ENCODE results near the gene TNFRSF12A. TPM values are rescaled to one million over a fixed set of nuclear protein-coding genes. Genes with fewer than 3 reads are reported as not detected.
A peak's percentile ranks its signal among the peaks of the same experiment; 100 is the strongest.

Gene TNFRSF12A
- polyA plus RNA-seq, 1 donor: 48.4 TPM

DNA sequence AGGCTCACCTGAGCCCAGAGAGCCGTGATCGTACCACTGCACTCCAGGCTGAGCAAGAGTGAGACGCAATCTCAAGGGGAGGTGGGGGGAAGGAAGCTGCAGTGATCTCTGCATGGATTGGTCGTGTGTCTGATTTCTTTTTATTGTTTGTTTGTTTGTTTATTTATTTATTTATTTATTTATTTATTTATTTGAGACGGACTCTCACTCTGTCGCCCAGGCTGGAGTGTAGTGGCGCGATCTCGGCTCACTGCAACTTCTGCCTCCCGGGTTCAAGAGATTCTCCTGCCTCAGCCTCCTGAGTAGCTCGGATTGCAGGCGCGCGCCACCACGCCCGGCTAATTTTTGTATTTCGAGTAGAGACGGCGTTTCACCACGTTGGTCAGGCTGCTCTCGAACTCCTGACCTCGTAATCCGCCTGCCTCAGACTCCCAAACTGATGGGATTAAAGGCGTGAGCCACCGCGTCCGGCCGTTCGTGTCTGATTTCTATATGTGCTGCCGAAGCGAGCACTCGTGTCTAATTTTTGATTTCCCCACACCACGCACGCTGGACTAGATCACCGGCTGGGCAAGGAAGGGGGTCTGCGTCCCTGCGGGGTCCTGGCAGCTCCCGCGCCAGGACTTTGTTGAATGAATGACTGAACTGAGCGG, 448 bp upstream of the TNFRSF12A start:
- Histone ChIP-seq H3K4me3 (ENCODE audit: low read length) (peak overlapping the region; percentile 64), H3K27me3 (ENCODE audit: control insufficient read depth, insufficient read depth, low read length) (peaks cover 15% of the 10 kb centered on the region), H3K36me3 (ENCODE audit: control insufficient read depth, insufficient read depth, low read length) (peaks cover 2% of the 10 kb centered on the region), H3K27ac (ENCODE audit: low read length) (no peak overlapping the region), H3K9me3 (ENCODE audit: control insufficient read depth, low read depth, low read length) (no peaks in the 10 kb centered on the region), H3K4me1 (ENCODE audit: control insufficient read depth, insufficient read depth, low read length) (peaks cover 49% of the 10 kb centered on the region)
- DNase-seq: no peak
- WGBS (ENCODE audit: insufficient coverage, low lambda C conversion rate): 60% methylated on average over 1 of the region's 40 CpGs

DNA sequence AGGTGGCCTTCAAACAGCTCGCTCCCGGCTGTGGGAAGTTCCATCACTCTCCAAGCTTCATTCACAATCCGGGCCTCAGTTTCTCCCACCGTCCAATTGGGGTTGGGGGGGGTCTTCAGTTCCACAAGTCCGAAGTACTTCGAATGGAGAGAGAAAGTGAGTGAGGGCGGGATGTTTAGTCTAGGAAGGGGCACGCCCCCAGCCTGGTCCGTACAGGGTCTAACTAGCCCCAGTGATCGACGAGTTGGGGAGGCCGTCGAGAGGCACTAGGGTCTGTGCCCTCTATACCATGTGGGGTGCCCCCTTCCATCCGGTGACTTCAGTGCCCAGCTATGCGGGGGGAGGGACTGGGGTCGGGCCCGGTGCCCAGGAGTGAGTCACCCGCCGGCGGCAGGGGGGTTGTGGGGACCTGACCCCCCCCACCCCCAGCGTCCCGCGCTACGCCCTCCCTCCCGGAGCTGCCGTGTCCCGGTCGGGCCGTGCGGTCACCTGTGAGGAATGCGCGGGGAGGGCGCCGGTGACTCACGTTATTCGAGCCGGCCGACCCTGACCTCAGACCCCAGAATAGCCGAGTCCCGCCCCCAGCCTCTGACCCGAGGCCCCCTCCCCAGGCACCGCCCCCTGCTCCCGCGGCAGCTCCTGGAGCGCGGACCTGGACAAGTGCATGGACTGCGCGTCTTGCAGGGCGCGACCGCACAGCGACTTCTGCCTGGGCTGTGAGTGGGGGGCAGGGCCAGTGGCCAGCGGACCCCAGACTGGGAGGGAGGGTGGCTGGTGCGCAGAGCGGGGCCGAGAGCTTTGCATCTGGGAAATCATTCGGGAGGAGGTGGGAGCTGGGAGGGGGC, 658 bp downstream of the TNFRSF12A start:
- peaks cover 7% of the 10 kb centered on the region for H3K36me3 ChIP-seq (ENCODE audit: control insufficient read depth, insufficient read depth, low read length)
- H3K9me3 ChIP-seq (ENCODE audit: control insufficient read depth, low read depth, low read length): no peaks in the 10 kb centered on the region
- DNase-seq: peak; percentile 70 to 86
- H3K4me1 ChIP-seq (ENCODE audit: control insufficient read depth, insufficient read depth, low read length): peaks cover 52% of the 10 kb centered on the region
- peak overlapping the region; percentile 97 for H3K27ac ChIP-seq (ENCODE audit: low read length)
- H3K27me3 ChIP-seq (ENCODE audit: control insufficient read depth, insufficient read depth, low read length): peaks cover 15% of the 10 kb centered on the region
- no CpG with 5 or more reads among the region's 57 CpGs for WGBS (ENCODE audit: insufficient coverage, low lambda C conversion rate)
- H3K4me3 ChIP-seq (ENCODE audit: low read length): peak overlapping the region; percentile 64

DNA sequence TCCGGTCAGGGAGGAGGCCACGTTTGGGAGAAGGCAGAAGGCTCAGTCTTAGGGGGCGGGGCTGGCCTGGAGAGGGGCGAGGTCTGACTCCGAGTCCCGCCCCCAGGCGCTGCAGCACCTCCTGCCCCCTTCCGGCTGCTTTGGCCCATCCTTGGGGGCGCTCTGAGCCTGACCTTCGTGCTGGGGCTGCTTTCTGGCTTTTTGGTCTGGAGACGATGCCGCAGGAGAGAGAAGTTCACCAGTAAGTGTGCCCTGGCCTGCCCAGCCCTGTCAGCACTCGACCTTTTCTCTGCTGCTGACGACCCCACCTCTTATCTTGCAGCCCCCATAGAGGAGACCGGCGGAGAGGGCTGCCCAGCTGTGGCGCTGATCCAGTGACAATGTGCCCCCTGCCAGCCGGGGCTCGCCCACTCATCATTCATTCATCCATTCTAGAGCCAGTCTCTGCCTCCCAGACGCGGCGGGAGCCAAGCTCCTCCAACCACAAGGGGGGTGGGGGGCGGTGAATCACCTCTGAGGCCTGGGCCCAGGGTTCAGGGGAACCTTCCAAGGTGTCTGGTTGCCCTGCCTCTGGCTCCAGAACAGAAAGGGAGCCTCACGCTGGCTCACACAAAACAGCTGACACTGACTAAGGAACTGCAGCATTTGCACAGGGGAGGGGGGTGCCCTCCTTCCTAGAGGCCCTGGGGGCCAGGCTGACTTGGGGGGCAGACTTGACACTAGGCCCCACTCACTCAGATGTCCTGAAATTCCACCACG, 1.5 kb downstream of the TNFRSF12A start:
- peaks cover 52% of the 10 kb centered on the region for H3K4me1 ChIP-seq (ENCODE audit: control insufficient read depth, insufficient read depth, low read length)
- H3K36me3 ChIP-seq (ENCODE audit: control insufficient read depth, insufficient read depth, low read length): peaks cover 15% of the 10 kb centered on the region
- peaks cover 15% of the 10 kb centered on the region for H3K27me3 ChIP-seq (ENCODE audit: control insufficient read depth, insufficient read depth, low read length)
- no peaks in the 10 kb centered on the region for H3K9me3 ChIP-seq (ENCODE audit: control insufficient read depth, low read depth, low read length)
- H3K27ac ChIP-seq (ENCODE audit: low read length): peak overlapping the region; percentile 97
- peak; percentile 78 to 83 for DNase-seq
- H3K4me3 ChIP-seq (ENCODE audit: low read length): peak overlapping the region; percentile 64
- no CpG with 5 or more reads among the region's 25 CpGs for WGBS (ENCODE audit: insufficient coverage, low lambda C conversion rate)

DNA sequence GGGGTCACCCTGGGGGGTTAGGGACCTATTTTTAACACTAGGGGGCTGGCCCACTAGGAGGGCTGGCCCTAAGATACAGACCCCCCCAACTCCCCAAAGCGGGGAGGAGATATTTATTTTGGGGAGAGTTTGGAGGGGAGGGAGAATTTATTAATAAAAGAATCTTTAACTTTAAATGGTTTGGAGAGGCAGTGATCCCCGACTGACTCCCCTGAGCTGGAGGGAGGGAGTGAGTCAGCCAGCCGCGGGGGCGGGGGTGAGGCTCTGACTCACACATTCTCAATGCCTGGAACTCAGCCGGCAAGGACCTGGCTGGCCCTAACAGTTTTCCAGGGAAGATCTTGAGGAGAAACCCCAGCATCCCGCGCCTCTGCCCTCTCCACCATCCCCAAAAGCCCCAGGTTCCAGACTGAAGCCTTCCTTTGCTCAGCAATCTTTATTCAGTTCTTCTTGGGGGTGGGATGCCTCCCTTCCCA, 2.1 kb downstream of the TNFRSF12A start:
- H3K36me3 ChIP-seq (ENCODE audit: control insufficient read depth, insufficient read depth, low read length): peaks cover 21% of the 10 kb centered on the region
- peaks cover 14% of the 10 kb centered on the region for H3K27me3 ChIP-seq (ENCODE audit: control insufficient read depth, insufficient read depth, low read length)
- H3K4me3 ChIP-seq (ENCODE audit: low read length): peak overlapping the region; percentile 64
- peak overlapping the region; percentile 97 for H3K27ac ChIP-seq (ENCODE audit: low read length)
- H3K9me3 ChIP-seq (ENCODE audit: control insufficient read depth, low read depth, low read length): peaks cover 2% of the 10 kb centered on the region
- peak; percentile 83 to 84 for DNase-seq
- WGBS (ENCODE audit: insufficient coverage, low lambda C conversion rate): 33% methylated on average over 2 of the region's 8 CpGs
- H3K4me1 ChIP-seq (ENCODE audit: control insufficient read depth, insufficient read depth, low read length): peaks cover 50% of the 10 kb centered on the region

DNA sequence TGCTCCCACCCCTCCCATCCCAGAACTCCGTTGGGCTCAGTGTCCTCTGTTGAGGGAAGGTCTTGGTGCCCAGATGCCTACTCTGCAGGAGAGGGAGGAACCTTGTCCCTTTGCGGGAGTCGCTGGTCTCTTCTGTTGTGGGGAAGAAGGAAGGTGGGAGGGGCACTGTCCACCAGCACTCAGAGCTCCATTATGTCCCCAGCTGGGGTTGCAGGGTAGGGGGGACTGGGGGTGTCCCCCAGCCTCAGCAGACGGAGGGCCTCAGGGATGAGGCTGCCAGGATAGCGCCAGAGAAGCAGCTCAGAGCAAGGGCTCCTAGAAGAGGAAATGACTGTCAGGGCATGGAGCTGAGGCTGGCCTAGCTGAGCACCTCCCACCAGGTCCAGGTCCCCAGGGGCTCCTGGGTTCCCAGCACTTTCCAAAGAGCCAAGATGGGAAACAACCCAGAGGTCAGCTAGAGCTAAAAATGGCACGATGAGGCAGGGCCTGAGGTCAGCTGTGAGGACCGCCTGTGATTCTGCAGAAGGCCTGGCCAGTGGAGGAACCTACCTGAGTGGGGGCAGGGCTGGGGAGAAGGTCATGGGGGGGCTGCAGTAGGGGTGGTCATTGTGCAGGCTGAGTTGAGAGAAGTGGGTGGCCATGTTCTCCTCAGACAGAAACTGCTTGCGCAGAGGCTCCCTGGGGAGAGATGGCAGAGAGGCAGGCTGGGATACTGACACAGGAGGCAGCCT, 2.7 kb downstream of the TNFRSF12A start:
- H3K4me1 ChIP-seq (ENCODE audit: control insufficient read depth, insufficient read depth, low read length): peaks cover 47% of the 10 kb centered on the region
- H3K4me3 ChIP-seq (ENCODE audit: low read length): peak overlapping the region; percentile 64
- H3K27me3 ChIP-seq (ENCODE audit: control insufficient read depth, insufficient read depth, low read length): peaks cover 9% of the 10 kb centered on the region
- H3K36me3 ChIP-seq (ENCODE audit: control insufficient read depth, insufficient read depth, low read length): peaks cover 27% of the 10 kb centered on the region
- H3K9me3 ChIP-seq (ENCODE audit: control insufficient read depth, low read depth, low read length): peaks cover 3% of the 10 kb centered on the region
- H3K27ac ChIP-seq (ENCODE audit: low read length): peak overlapping the region; percentile 97
- WGBS (ENCODE audit: insufficient coverage, low lambda C conversion rate): 0% methylated on average over 1 of the region's 8 CpGs
- DNase-seq: no peak

DNA sequence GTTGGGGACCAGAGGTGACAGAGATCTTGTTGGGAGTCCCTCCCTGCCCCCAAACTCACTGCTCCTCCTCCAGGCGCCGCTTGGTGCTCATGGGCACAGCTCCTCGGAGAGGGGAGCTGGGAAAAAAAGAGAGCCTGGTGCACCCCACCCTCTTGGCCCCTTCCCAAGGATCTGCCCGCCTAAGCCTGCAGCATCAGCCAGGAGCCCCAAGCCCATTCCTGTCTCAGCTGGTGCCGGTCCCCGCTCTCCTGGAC, 3.2 kb downstream of the TNFRSF12A start:
- Histone ChIP-seq H3K27ac (ENCODE audit: low read length) (peak overlapping the region; percentile 97), H3K4me3 (ENCODE audit: low read length) (peak overlapping the region; percentile 64), H3K4me1 (ENCODE audit: control insufficient read depth, insufficient read depth, low read length) (peaks cover 43% of the 10 kb centered on the region), H3K36me3 (ENCODE audit: control insufficient read depth, insufficient read depth, low read length) (peaks cover 27% of the 10 kb centered on the region), H3K9me3 (ENCODE audit: control insufficient read depth, low read depth, low read length) (peaks cover 3% of the 10 kb centered on the region), H3K27me3 (ENCODE audit: control insufficient read depth, insufficient read depth, low read length) (peaks cover 4% of the 10 kb centered on the region)
- DNase-seq: no peak
- WGBS (ENCODE audit: insufficient coverage, low lambda C conversion rate): no CpG with 5 or more reads among the region's 6 CpGs

DNA sequence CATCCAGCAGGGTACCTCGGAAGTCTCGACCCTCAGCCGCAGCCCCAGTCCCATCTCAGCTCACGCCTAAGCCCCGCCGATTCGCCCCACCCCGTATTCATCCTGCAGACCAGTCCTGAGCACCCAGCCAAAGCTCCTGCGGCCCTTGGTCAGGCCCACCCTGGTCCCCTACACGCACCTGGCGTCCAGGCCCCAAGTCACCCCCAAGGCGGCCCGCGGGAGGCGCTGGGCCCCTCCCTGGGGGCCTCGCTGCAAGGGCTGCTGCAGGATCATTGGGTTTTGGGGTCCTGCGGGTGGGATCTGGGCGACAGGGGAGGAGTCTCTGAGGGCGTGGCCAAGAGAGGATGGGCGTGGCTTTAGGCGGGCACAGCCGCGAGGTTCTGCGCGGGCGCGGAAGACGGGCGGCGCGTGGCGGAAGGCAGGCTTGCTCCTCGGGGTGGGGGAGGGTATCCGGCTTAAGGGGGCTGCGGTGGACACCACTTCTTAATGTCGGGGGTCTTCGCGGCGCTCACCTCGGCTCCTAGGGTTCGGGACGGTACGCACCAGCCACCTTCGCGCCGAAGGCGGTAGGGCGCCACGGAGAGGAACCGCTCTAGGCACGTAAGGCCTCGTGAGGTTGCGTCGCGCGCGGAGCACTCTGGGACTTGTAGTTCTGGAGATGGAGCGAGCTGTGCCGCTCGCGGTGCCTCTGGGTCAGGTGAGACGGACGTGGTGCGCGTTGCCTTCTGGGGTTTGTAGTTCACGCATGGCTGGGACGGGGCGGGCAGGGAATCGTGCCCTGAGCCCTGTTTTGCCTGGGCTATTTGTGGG, 3.7 kb downstream of the TNFRSF12A start, which contains the start of the genes HCFC1R1 and THOC6:
Gene HCFC1R1, minus strand, starts transcription at position 274 of the 810 bp plus-strand sequence. Its CDS starts 1 bp downstream, at position 273.
Gene THOC6, plus strand, starts transcription at position 367 of the 810 bp plus-strand sequence. Its CDS starts 292 bp downstream, at position 659.
- peaks cover 27% of the 10 kb centered on the region for H3K36me3 ChIP-seq (ENCODE audit: control insufficient read depth, insufficient read depth, low read length)
- H3K4me3 ChIP-seq (ENCODE audit: low read length): peak within 1 kb of the TSS; percentile 64
- H3K27me3 ChIP-seq (ENCODE audit: control insufficient read depth, insufficient read depth, low read length): peaks cover 4% of the 10 kb centered on the region
- peak; percentile 98 to 99 for DNase-seq
- peak within 1 kb of the TSS; percentile 97 for H3K27ac ChIP-seq (ENCODE audit: low read length)
- H3K9me3 ChIP-seq (ENCODE audit: control insufficient read depth, low read depth, low read length): peaks cover 3% of the 10 kb centered on the region
- peaks cover 42% of the 10 kb centered on the region for H3K4me1 ChIP-seq (ENCODE audit: control insufficient read depth, insufficient read depth, low read length)
- no CpG with 5 or more reads among the region's 69 CpGs for WGBS (ENCODE audit: insufficient coverage, low lambda C conversion rate)

DNA sequence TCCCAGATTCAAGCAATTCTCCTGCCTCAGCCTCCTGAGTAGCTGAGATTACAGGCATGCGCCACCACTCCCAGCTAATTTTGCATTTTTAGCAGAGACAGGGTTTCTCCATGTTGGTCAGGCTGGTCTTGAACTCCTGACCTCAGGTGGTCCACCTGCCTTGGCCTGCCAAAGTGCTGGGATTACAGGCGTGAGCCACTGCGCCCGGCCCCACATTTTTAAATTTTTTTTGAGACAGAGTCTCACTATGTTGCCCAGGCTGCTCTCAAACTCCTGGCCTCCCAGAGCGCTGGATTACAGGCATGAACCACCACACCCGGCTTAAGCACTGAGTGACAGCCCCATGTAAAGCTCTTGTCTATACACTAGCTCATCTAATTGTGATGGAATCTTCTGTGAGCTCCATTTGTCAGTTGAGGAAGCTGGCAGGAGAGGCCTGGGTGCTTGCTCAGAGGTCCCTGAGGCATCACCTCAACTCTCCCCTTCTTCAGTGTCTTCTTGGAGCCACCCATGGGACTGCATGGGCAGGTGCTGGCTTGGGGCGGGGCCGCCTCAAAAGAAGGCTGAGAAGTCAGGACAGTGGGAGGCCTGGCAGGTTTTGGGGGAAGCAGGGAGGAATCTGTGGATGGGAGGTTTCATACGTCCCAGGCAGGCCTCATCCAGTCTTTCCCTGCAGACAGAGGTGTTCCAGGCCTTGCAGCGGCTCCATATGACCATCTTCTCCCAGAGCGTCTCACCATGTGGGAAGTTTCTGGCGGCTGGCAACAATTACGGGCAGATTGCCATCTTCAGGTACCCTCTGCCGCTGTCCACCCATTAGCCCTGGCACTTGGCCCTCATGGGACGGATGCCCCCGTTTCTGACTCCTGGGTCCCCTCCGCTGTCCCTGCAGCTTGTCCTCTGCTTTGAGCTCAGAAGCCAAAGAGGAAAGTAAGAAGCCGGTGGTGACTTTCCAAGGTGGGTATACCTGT, 5.1 kb downstream of the TNFRSF12A start:
- Histone ChIP-seq H3K27me3 (ENCODE audit: control insufficient read depth, insufficient read depth, low read length) (peaks cover 18% of the 10 kb centered on the region), H3K4me1 (ENCODE audit: control insufficient read depth, insufficient read depth, low read length) (peaks cover 34% of the 10 kb centered on the region), H3K9me3 (ENCODE audit: control insufficient read depth, low read depth, low read length) (peaks cover 3% of the 10 kb centered on the region), H3K4me3 (ENCODE audit: low read length) (no peak overlapping the region), H3K36me3 (ENCODE audit: control insufficient read depth, insufficient read depth, low read length) (peaks cover 27% of the 10 kb centered on the region), H3K27ac (ENCODE audit: low read length) (no peak overlapping the region)
- DNase-seq: no peak
- no CpG with 5 or more reads among the region's 18 CpGs for WGBS (ENCODE audit: insufficient coverage, low lambda C conversion rate)
